GM21737 (cell line): ENCODE measurements around the gene C5orf34.
"Not testable (repeated sequence)": the region's sequence is repeated elsewhere in the genome, so short reads cannot be mapped to it uniquely, and the experiment has no call there.

Source experiments
- ATAC-seq: cut with Tn5 transposase; IDR thresholded peaks from one replicate; pipeline ENCODE4 v1.9.1; 2021; ENCODE audit warnings: mild to moderate bottlenecking, moderate library complexity; ENCODE audit not compliant: unreplicated experiment

C5orf34 gene, protein sequence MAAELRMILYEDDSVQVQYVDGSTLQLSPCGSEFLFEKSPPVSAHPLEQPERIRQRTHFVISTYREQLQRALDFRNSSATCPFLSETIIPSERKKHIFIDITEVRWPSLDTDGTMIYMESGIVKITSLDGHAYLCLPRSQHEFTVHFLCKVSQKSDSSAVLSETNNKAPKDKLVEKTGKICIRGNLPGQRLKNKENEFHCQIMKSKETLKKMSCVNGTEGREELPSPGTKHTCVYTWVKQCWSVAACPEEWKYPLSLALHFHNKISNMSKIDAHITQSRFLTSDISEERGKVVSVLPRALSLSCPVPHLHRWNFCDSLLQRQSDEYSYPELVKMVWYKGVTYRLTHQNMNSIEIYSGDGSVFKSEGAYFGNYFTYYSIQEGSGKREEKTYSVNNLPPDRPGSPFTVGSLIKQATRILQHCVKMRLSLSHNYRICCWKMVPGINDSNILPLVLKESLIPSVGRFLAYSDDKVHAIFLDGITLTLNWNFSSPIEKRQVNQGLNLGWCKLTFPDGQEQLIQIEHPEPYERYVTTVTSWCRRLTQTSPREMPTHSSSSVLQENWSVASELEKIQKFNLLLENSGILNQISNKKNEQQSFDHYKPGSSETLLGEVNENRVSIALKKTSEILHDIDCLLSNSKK

DNA sequence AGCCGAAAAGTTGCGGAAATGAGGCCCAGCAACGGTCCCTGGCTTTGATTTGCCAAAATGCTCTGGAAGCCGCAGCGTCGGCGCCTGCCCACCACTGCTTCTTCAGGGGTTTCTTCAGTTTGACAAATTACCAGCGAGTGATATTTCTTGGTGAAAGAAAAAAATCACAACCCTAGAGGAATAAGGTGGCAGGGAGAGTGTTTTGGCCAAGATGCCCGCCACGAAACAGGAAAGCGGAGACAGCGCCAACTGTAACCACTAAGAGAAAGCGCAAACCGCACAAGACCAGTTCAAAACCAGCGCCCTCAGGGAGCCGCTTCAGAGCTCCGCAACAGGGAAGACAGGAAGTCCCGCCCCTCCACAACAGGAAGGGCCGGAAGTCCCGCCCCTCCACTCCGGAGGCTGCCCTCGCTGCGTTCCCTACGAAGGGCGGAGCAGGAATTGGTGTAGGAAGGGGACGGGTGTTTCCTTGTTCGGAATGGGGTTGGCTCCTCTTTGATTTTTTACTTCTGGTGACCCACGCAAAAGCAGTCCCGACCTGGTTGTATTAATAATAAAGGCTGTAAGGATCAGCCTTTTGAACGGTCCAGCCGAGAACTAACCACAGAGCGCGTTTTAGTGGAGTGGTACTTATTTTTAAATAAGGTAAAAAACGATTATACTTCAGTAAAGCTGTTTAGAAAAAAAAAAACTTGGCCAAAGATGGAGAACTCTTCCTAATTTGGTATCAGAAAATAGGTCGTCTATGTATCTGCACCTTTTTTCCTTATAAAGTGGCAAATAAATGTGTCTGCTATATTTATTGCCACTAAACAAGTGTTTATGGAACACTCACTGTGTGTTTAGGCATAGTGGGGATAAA, at the start of gene C5orf34:
C5orf34 (minus strand) TSS at position 333 of the 862 bp plus-strand sequence. CDS start 5,809 bp downstream, outside the sequence.
- ATAC-seq = peak; percentile 98

DNA sequence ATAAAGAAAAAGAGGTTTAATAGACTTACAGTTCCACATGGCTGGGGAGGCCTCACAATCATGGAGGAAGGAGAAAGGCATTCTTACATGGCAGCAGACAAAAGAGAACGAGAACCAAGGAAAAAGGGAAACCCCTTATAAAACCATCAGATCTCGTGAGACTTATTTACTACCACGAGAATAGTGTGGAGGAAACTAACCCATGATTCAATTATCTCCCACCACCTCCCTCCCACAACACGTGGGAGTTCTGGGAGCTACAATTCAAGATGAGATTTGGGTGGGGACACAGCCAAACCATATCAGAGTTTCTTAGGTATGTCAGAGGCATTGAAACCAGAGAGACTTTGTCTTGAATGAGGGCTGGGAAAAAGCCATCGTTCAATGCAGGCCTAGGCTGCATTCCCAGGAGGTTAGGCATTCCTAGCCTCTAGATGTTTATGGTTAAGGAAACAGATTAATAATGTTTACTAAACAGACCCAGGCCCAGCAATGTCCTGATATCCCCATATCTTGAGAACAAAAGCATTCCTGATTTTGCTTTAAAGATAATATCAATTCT, 49.4 kb upstream of the C5orf34 start:
- no peak for ATAC-seq

DNA sequence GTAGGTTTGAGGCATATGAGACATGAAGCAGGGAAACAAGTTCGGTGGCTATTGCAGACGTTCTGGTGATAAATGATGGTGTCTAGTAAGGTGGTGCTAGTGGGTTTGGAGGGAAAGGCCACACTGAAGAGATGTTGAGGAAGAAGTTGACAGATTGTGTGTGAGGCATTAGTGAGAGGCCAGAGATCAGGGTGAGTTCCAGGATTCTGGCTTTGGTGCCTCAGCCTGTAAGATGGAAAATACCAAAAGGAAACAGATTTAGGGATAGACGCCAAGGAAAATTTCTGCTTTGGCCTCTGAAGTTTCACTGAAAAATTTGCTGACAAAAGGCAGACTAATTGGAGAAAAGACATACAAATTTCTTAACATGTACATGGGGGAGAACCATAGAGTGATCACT, 48.4 kb upstream of the C5orf34 start:
- ATAC-seq = no peak

DNA sequence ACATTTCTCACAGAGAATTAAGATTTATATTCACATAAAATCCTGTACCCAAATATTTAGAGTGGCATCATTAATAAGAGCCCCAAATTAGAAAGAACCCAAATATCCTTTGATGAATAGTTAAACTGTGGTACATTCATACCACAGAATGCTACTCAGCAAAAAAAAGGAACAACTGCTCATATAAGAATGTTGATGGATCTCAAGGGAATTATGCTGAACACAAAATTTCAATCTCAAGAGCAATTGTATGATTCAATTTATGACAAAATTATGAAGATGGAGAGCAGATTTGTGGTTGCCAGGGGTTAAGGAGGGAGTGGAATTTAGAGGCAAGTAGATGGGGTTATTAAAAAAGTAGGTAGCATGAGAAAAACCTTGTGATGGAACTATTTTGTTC, 46.4 kb upstream of the C5orf34 start:
- no peak for ATAC-seq

DNA sequence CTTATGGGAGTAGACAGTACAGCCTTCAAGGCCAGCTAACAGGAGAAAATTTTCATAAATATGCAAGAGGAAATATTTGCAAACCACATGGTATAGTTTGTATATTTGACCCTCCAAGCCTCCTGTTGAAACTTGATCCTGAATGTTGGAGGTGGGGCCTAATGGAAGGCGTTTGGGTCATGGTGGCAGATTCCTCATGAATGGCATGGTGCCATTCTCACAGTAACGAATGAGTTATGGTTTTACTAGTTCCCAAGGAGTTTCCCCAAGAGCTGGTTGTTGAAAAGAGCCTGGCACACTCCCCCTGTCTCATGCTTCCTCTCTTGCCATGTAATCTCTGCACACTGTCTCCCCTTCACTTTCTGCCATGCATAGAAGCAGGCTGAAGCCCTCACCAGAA, 45.2 kb upstream of the C5orf34 start:
- ATAC-seq = no peak

DNA sequence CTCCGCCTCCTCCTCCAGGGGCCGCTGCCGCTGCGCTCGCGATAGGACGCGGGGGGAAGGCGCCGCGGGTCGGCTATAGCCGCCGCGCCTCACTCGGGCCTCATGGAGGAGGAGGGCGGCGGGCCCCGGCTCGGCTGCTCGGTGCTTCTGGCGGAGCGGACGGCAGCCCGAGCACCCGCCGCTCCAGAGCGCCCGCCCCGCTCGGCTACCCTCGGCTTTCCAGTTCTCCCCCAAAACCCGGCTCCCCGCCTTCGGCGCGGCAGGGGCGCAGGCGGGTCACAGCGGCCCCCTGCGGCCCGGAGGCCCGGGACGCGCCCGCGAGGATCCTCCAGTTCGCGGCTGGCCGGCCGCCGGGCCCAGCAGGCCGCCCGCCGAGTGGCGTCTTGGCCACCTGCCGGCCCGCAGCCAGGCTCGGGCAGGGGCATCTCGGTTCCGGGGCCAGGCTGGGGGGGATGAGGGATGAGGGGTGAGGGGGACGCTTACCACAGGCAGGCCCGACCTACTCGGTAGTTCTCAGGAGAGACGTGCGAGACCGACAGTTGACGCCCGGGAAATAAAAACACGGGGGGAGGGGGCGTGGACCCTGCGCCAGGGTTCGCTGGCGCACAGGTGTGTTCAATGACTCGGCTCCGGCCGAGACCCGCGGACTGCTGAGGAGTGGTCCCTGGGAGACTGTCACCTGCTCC, 42.1 kb upstream of the C5orf34 start, which contains the start of gene PAIP1:
PAIP1 (minus strand) TSS at position 221 of the 686 bp plus-strand sequence. CDS start 231 bp downstream, outside the sequence.
- peak; percentile 70 for ATAC-seq

DNA sequence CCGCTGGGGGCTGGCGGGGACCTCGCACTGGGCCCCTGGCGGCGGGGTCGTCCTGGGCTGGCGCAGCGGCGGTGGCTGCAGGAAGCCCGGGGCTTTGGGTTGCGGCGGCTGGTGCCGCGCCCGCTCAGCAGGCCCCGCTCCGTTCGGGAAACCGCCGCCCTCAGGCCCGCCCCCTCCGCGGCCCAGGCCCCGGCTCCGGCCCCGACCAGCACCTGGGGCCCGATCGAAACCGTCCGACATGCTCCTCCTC, 41.6 kb upstream of the C5orf34 start:
- peak; percentile 92 for ATAC-seq

DNA sequence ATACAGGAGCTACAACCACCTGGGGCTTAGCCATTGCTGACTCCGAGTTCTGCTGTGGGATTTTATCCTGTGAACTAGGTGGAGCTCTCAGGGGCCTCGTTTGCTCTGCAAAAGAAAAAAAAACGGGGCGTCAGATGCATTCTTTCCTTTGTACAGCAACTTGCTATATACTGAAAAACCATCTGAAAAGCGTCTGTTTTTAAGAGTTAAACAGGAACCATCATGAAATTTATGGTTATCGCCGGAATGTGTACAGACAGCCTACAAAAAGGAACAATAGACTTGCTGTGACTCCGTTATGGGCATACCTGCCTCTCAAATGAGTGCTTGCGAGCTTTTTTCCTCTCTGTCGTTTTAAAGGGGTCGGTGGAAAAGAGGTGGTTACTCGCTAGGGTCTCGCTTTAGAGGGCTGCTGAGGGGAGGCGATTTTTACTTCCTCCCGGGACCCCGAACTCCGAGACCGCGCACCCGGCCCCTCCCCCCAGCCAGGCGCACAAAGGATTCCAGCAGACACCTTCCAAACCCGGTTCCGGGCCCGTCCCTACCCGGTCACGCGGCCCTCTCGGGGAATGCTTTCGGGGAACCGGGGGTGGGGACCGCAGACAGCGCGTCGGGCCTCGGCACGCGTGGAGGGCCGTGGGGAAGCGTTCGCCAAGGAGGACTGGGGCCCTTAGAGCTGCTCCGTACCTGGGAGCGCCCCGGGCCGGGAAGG, 41.1 kb upstream of the C5orf34 start:
- peak; percentile 27 for ATAC-seq

DNA sequence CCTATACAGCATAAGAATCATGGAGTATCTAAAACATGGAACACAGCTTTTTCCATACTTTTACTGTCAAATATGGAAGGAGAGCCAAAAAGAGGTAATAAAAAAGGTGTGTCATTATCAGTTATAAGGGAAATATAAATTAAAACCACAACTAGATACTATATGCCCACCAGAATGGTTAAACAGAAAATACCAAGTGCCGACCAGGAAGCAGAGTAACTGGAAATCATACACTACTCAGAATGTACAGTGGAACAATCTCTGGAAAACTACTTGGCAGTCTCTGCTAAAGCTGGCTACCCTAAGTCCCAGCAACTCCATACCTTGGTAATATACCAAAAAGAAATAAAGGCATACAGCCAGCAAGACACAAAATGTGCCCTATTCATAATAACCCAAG, 39.5 kb upstream of the C5orf34 start:
- no peak for ATAC-seq

DNA sequence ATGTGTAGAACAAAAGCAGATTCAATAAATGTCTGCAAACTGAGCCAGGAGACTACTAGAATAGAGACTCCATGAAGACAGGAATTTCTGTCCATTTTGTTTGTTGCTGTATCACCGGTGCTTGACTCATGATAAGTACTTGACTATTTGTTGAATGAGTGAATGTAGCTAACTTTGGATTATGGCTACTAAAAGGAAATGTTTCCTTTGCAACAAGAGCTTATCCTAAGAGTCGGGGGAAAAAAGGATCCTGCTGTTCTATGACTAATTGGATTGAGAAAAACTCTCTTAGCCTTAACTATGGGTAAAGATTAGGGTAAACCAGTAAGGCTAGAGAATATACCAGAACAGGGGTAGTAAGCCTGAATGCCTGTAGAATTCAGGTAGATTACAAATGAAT, 38.4 kb upstream of the C5orf34 start:
- ATAC-seq = no peak

DNA sequence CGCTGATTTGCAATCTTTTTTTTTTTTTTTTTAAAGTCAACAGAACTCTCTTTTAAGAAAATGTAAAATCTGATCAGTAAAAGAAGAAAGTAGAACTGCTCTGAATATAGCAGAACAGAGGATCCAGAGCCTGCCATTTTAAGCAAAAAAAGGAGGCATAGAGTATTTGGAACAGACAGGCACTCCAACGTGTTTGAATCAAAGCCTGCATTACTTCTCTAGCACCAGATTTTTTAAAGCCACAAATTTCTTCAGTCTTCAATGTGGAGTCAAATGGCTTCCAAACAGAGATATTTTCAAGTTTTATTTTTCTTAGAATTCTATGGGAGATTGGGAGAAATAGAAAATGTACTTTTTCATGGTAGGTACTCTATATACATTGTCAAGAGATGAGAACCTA, 36.8 kb upstream of the C5orf34 start:
- ATAC-seq = no peak

DNA sequence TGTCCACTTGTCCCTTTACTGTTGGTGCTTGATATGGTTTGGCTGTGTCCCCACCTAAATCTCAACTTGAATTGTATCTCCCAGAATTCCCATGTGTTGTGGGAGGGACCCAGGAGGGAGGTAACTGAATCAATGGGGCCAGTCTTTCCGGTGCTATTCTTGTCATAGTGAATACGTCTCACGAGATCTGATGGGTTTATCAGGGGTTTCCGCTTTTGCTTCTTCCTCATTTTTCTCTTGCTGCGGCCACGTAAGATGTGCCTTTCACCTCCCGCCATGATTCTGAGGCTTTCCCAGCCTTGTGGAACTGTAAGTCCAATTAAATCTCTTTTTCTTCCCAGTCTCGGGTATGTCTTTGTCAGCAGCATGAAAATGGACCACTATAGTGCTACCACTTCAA, 34.3 kb upstream of the C5orf34 start:
- not testable (repeated sequence) for ATAC-seq

DNA sequence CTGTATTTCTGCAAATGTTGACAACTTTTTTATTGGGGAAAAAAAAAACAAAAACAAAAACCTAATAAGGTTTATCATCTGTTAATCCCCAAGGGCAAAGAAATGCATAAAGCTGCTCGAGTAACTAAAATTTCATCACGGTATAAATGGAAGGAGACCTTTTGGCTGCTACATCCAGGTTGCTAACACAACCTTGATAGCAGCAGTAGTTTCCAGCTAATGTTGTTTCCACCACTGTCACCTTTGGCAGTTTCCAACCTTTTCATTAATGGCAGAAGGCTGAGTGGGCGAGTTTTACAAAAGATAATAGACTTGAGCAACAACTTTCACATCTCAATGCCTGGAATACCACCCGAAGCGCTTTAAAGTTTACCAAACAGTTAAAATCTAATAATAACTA, 33.4 kb upstream of the C5orf34 start:
- ATAC-seq = no peak

DNA sequence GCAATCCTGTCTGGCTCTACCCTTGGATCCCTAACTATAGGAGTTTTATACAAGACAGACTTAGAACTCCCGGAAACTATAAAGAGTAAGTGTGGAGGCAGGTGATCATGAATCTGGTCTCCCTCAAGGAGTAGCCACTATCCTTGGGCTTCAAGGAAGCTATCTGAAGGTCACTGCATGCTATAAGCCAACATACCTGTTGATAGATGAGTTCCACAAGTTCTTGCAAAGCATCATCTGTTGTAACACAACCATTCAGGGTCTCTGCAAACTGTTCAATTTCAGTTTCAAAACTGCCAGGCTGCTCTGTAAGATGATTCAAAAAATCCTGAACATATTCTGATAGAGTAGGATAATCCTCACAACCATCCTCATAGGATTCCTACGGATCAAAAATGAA, 32.6 kb upstream of the C5orf34 start:
- no peak for ATAC-seq

DNA sequence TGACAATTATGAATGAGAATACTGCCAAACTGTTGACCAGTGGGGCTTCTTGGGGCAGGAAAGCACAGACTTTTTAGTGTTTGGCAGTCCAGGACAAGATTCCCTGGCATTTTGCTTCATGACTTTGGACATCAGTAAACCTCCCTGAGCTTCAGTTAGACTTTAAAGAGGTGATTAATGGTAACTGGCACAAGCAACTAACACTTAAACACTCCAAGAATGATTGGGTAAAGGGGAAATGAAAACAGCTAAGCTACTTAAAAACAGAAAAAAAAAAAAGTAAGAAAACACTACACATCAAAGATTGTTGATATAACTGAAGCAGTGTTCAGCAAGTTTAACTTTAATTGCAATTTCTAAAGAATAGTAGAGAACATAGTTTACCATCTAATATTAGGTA, 28.5 kb upstream of the C5orf34 start:
- ATAC-seq = no peak

DNA sequence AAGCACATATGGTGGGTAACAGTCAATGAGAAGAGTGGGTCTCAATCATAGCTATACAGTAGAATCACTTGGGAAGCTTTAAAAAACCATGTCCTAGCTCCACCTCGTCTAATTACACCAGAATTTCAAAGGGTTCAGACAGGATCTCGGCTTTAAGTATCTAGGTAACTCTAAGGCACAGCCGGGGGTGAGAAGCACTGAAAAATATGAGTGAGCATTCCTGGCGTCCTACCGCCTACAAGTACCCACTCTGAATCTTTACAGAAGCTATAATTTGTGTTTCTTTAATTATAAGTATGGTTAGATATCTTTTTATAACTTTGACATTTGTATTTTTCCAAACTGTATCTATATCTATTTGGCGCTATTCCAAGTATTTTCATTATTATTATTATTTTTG, 25.8 kb upstream of the C5orf34 start:
- ATAC-seq = no peak

DNA sequence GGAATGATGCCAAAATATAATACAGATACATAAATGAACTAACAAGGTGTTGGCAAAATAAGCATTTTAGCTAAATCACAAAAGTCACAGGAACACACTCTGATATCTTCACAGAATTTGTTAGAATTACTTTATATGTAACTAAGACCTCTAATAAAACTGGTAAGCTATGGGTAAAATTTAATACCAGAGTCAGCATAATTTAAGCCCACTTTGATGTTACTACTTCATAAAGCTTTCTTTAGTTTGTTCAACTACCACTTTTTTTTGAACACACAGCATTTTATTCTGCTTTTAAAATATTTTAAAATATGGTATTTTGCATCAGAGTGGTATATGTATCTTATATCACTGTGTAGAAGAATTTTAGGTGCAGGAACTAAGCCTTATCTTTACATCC, 22.0 kb upstream of the C5orf34 start:
- no peak for ATAC-seq

DNA sequence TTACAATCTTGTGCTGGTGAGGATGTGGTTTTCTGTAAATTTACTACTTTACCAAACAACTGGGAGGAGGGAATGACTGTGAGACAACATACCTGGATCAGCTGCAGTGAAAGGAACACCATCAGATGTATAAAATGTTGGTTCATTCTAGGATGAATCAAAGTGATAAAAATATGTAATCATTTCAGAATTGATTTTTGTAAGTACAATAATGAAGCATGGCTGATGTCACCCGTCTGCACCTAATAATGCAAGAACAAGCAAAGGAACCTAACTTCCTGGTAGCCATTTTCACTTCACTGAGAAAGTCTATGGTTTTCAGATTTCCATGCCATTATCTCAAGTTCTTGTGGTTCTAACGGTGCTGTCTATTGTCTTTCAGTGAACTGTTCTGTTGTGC, 18.7 kb upstream of the C5orf34 start:
- ATAC-seq = no peak

DNA sequence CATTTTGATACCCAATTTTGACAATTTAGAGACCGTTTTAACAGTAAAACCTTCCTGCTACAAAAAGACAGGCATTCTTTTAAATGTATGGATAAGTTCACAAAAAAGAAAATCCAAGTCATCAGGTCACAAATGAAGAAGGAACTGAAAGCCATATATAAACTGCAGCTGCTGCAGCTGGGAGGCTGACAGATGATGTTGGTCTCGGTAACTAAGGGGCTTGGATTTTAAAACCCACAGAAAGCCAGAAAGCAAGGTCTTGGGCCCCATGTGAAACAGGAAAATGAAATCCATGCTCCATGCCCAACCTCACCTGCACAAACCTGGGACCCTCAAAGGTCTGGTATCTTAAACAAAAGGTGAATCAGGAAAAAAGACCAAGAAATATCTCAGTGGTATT, 15.7 kb upstream of the C5orf34 start:
- ATAC-seq = no peak

DNA sequence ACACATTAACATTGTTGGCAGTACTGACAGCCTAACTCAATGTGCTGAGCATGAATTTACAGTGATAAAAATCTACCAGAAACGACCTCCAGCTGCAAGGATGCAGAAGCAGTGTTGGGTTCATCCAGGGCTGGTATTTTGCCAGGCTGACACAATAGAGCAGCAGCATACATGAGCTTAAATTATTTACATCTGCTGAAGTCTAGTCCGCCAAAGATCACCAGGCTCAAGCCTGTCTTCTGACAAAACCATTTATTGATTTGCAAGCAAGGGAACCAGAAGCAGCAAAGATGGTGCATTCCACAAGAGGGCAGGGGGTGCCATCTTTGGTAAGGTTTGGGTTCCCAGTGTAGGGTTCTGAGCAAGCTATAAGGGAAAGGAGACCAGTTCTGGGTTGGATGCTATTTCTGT, 8.7 kb upstream of the C5orf34 start:
- no peak for ATAC-seq
